Measurements from ENCODE around the gene COL2A1. TPM values are rescaled to one million over a fixed set of nuclear protein-coding genes. Genes with fewer than 3 reads are reported as not detected.

The COL2A1 gene
- total and polyA plus RNA-seq, 4 donors: 0.05 to 8.7 (median 0.15) TPM; not detected in 1

- TF ChIP-seq CTCF (IDR thresholded peaks at IDR 0.05; ENCODE audit: control extremely low read depth, extremely low read depth): no peak
- no peak overlapping the region for H3K27ac ChIP-seq (ENCODE audit: low read depth in 1 of 2, low read length in 1 of 2)
- 95 to 96% methylated on average over 12 of the region's 12 CpGs for WGBS, 2 donors
Observed at GRCh38 chr12:48031135-48031960, 27.1 kb upstream of the COL2A1 start.

GRCh38 chr12:48030173-48030650 is 25.9 kb upstream of the COL2A1 start:
- 71 to 77% methylated on average over 4 of the region's 4 CpGs for WGBS, 2 donors
- DNase-seq: no peak

More at GRCh38 chr12:48031135-48031960, 27.1 kb upstream of the COL2A1 start:
- DNase-seq: no peak
- Histone ChIP-seq H3K4me3 (no peak overlapping the region), H3K9ac (ENCODE audit: insufficient read depth in 1 of 2, low read length in 2 of 2) (no peak overlapping the region), H3K4me1 (ENCODE audit: control insufficient read depth in 5 of 5, insufficient read depth in 5 of 5, low read length in 5 of 5) (peaks cover 0 to 20% (median 0%) of the 10 kb centered on the region in 5 donors), H3K27me3 (ENCODE audit: control insufficient read depth in 3 of 3, insufficient read depth in 3 of 3, low read length in 2 of 3) (no peaks in the 10 kb centered on the region), H3K36me3 (ENCODE audit: control insufficient read depth in 4 of 4, insufficient read depth in 4 of 4, low read length in 4 of 4) (no peaks in the 10 kb centered on the region), H3K9me3 (ENCODE audit: control insufficient read depth in 4 of 4, insufficient read depth in 3 of 4, low read length in 3 of 4) (no peaks in the 10 kb centered on the region)
- ATAC-seq (ENCODE audit: insufficient read depth, low FRiP score): no peak

DNA sequence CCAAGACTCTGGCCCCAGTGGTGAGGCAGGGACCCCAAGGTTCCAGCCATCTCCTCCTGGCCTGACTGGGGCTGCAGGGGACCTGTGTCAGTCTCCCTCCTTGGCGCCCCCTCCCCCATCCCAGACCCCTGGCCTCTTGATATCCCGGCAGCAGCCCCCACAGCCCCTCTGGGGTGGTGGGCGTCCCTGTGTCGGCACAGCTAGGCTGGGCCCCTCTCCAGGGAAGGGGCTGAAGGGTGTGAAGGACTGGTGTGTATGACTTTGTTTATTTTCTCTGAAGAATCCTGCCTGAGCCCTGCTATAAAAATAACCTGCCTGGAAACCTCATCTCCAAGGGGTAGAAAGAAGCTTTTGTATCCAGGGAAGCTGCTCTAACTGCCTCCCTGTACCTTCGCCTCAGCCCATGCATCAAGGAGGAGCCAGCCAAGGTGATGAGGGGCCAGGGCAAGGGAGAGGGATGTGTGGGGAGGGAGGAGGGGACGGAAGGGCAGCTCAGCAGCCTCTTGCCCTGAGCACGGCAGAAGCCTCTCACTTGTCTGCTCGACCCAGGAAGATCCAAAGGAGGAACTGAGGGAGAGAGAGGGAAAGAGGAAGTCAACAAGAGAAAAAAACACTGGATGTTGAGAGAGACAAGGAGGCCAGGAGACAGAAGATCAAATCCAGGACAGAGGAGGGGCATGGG is 25.4 kb upstream of the COL2A1 start:
- TF ChIP-seq CTCF (IDR thresholded peaks at IDR 0.05; ENCODE audit: control extremely low read depth, extremely low read depth): no peak
- Histone ChIP-seq H3K9me3 (ENCODE audit: control insufficient read depth in 4 of 4, insufficient read depth in 3 of 4, low read length in 3 of 4) (no peaks in the 10 kb centered on the region), H3K27ac (ENCODE audit: low read depth in 1 of 2, low read length in 1 of 2) (no peak overlapping the region), H3K36me3 (ENCODE audit: control insufficient read depth in 4 of 4, insufficient read depth in 4 of 4, low read length in 4 of 4) (no peaks in the 10 kb centered on the region), H3K27me3 (ENCODE audit: control insufficient read depth in 3 of 3, insufficient read depth in 3 of 3, low read length in 2 of 3) (no peaks in the 10 kb centered on the region), H3K4me3 (no peak overlapping the region), H3K4me1 (ENCODE audit: control insufficient read depth in 5 of 5, insufficient read depth in 5 of 5, low read length in 5 of 5) (peaks cover 0 to 8% (median 0%) of the 10 kb centered on the region in 5 donors), H3K9ac (ENCODE audit: insufficient read depth in 1 of 2, low read length in 2 of 2) (no peak overlapping the region)
- 62 to 64% methylated on average over 8 of the region's 8 CpGs for WGBS, 2 donors
- DNase-seq (no peak), ATAC-seq (ENCODE audit: insufficient read depth, low FRiP score) (no peak)

More at GRCh38 chr12:48030173-48030650, 25.9 kb upstream of the COL2A1 start:
- no peak for ATAC-seq (ENCODE audit: insufficient read depth, low FRiP score)
- Histone ChIP-seq H3K27me3 (ENCODE audit: control insufficient read depth in 3 of 3, insufficient read depth in 3 of 3, low read length in 2 of 3) (no peaks in the 10 kb centered on the region), H3K4me1 (ENCODE audit: control insufficient read depth in 5 of 5, insufficient read depth in 5 of 5, low read length in 5 of 5) (peaks cover 0 to 10% (median 0%) of the 10 kb centered on the region in 5 donors), H3K36me3 (ENCODE audit: control insufficient read depth in 4 of 4, insufficient read depth in 4 of 4, low read length in 4 of 4) (no peaks in the 10 kb centered on the region), H3K4me3 (no peak overlapping the region), H3K27ac (ENCODE audit: low read depth in 1 of 2, low read length in 1 of 2) (no peak overlapping the region), H3K9ac (ENCODE audit: insufficient read depth in 1 of 2, low read length in 2 of 2) (no peak overlapping the region), H3K9me3 (ENCODE audit: control insufficient read depth in 4 of 4, insufficient read depth in 3 of 4, low read length in 3 of 4) (no peaks in the 10 kb centered on the region)
- no peak for TF ChIP-seq CTCF (IDR thresholded peaks at IDR 0.05; ENCODE audit: control extremely low read depth, extremely low read depth)

Measured in lung (tissue), 12 donors.